HUES6 (cell line): ENCODE results near the gene RANBP3L.

Experiments
- H3K27ac ChIP-seq: 2 replicates; pipeline ENCODE4 v1.7.0; 2013; ENCODE audit warnings: low read depth, mild to moderate bottlenecking, low read length, inconsistent platforms
- H3K27me3 ChIP-seq: 2 replicates; pipeline ENCODE4 v1.6.1; 2013; ENCODE audit warnings: low read length; ENCODE audit not compliant: control insufficient read depth, insufficient read depth
- H3K36me3 ChIP-seq: 2 replicates; pipeline ENCODE4 v1.6.1; 2013; ENCODE audit warnings: low read length; ENCODE audit not compliant: control insufficient read depth, insufficient read depth
- H3K4me1 ChIP-seq: 2 replicates; pipeline ENCODE4 v1.6.1; 2013; ENCODE audit warnings: low read length; ENCODE audit not compliant: control insufficient read depth, insufficient read depth
- H3K4me3 ChIP-seq: 2 replicates; pipeline ENCODE4 v1.5.1; 2013; ENCODE audit warnings: low read depth, low read length
- H3K9ac ChIP-seq: one replicate; pipeline ENCODE4 v1.6.1; 2013; ENCODE audit warnings: mild to moderate bottlenecking, low read length
- H3K9me3 ChIP-seq: 2 replicates; pipeline ENCODE4 v1.6.1; 2013; ENCODE audit warnings: low read depth, low read length; ENCODE audit not compliant: control insufficient read depth, insufficient read depth

RANBP3L gene

GRCh38 chr5:36281626-36282025, 20.1 kb downstream of the RANBP3L start:
- Histone ChIP-seq H3K4me3 (no peak overlapping the region), H3K27me3 (no peaks in the 10 kb centered on the region), H3K4me1 (no peaks in the 10 kb centered on the region), H3K36me3 (no peaks in the 10 kb centered on the region), H3K27ac (no peak overlapping the region), H3K9ac (no peak overlapping the region), H3K9me3 (no peaks in the 10 kb centered on the region)

- no peaks in the 10 kb centered on the region for H3K27me3 ChIP-seq
- H3K36me3 ChIP-seq, result no peaks in the 10 kb centered on the region
- no peaks in the 10 kb centered on the region for H3K9me3 ChIP-seq
- no peak overlapping the region for H3K9ac ChIP-seq
- H3K27ac ChIP-seq, result no peak overlapping the region
- no peak overlapping the region for H3K4me3 ChIP-seq
- H3K4me1 ChIP-seq, result peaks cover 4% of the 10 kb centered on the region
Measured at GRCh38 chr5:36279054-36279698, 22.5 kb downstream of the RANBP3L start.

- H3K4me1 ChIP-seq, result peaks cover 4% of the 10 kb centered on the region
Measured at GRCh38 chr5:36277521-36278176, 24.1 kb downstream of the RANBP3L start.

GRCh38 chr5:36276864-36277263, 24.8 kb downstream of the RANBP3L start:
- no peak overlapping the region for H3K9ac ChIP-seq
- H3K9me3 ChIP-seq, result no peaks in the 10 kb centered on the region
- peaks cover 4% of the 10 kb centered on the region for H3K4me1 ChIP-seq
- no peaks in the 10 kb centered on the region for H3K27me3 ChIP-seq
- H3K4me3 ChIP-seq, result no peak overlapping the region
- H3K27ac ChIP-seq, result no peak overlapping the region
- H3K36me3 ChIP-seq, result no peaks in the 10 kb centered on the region

More at GRCh38 chr5:36277521-36278176, 24.1 kb downstream of the RANBP3L start:
- Histone ChIP-seq H3K36me3 (no peaks in the 10 kb centered on the region), H3K27ac (no peak overlapping the region), H3K27me3 (no peaks in the 10 kb centered on the region), H3K9ac (no peak overlapping the region), H3K9me3 (no peaks in the 10 kb centered on the region), H3K4me3 (no peak overlapping the region)

- no peaks in the 10 kb centered on the region for H3K27me3 ChIP-seq
- no peak overlapping the region for H3K9ac ChIP-seq
- H3K9me3 ChIP-seq, result no peaks in the 10 kb centered on the region
- H3K4me3 ChIP-seq, result no peak overlapping the region
- H3K36me3 ChIP-seq, result no peaks in the 10 kb centered on the region
- peaks cover 4% of the 10 kb centered on the region for H3K4me1 ChIP-seq
- no peak overlapping the region for H3K27ac ChIP-seq
Measured at GRCh38 chr5:36273809-36274526, 27.7 kb downstream of the RANBP3L start.

- Histone ChIP-seq H3K27me3 (no peaks in the 10 kb centered on the region), H3K9me3 (no peaks in the 10 kb centered on the region), H3K36me3 (no peaks in the 10 kb centered on the region), H3K4me3 (no peak overlapping the region), H3K27ac (no peak overlapping the region), H3K4me1 (peaks cover 4% of the 10 kb centered on the region), H3K9ac (no peak overlapping the region)
Measured at GRCh38 chr5:36272136-36272690, 29.5 kb downstream of the RANBP3L start.

- Histone ChIP-seq H3K4me3 (no peak overlapping the region), H3K27me3 (no peaks in the 10 kb centered on the region), H3K27ac (no peak overlapping the region), H3K36me3 (no peaks in the 10 kb centered on the region), H3K9ac (no peak overlapping the region), H3K4me1 (peaks cover 4% of the 10 kb centered on the region), H3K9me3 (no peaks in the 10 kb centered on the region)
Measured at GRCh38 chr5:36270876-36271575, 30.7 kb downstream of the RANBP3L start.

- no peaks in the 10 kb centered on the region for H3K36me3 ChIP-seq
- peaks cover 4% of the 10 kb centered on the region for H3K4me1 ChIP-seq
- no peak overlapping the region for H3K4me3 ChIP-seq
- no peak overlapping the region for H3K27ac ChIP-seq
- no peaks in the 10 kb centered on the region for H3K9me3 ChIP-seq
- H3K27me3 ChIP-seq, result no peaks in the 10 kb centered on the region
- H3K9ac ChIP-seq, result no peak overlapping the region
Measured at GRCh38 chr5:36270175-36270574, 31.5 kb downstream of the RANBP3L start.

GRCh38 chr5:36269478-36269877, 32.2 kb downstream of the RANBP3L start:
- Histone ChIP-seq H3K4me1 (peaks cover 3% of the 10 kb centered on the region), H3K36me3 (no peaks in the 10 kb centered on the region), H3K27ac (no peak overlapping the region), H3K4me3 (no peak overlapping the region), H3K9me3 (no peaks in the 10 kb centered on the region), H3K9ac (no peak overlapping the region), H3K27me3 (no peaks in the 10 kb centered on the region)

GRCh38 chr5:36267905-36268304, 33.8 kb downstream of the RANBP3L start:
- Histone ChIP-seq H3K4me1 (no peaks in the 10 kb centered on the region), H3K4me3 (no peak overlapping the region), H3K27me3 (no peaks in the 10 kb centered on the region), H3K27ac (no peak overlapping the region), H3K36me3 (no peaks in the 10 kb centered on the region), H3K9ac (no peak overlapping the region), H3K9me3 (no peaks in the 10 kb centered on the region)
